GM18907 (cell line): ENCODE measurements around the gene GPR107.

ENCODE experiments used
- ATAC-seq: cut with Tn5 transposase; IDR thresholded peaks from one replicate; pipeline ENCODE4 v1.9.1; 2021; ENCODE audit warnings: mild to moderate bottlenecking, moderate library complexity; ENCODE audit not compliant: unreplicated experiment

GPR107 gene

GRCh38 chr9:130027533-130028365, 26.0 kb upstream of the GPR107 start:
- ATAC-seq, result no peak

- ATAC-seq, result no peak
Observed at GRCh38 chr9:130028493-130029222, 25.0 kb upstream of the GPR107 start.

- no peak for ATAC-seq
Observed at GRCh38 chr9:130029223-130029973, 24.3 kb upstream of the GPR107 start.

GRCh38 chr9:130030651-130031127, 23.0 kb upstream of the GPR107 start:
- peak; percentile 6 for ATAC-seq

GRCh38 chr9:130034570-130034969, 19.1 kb upstream of the GPR107 start:
- no peak for ATAC-seq

- no peak for ATAC-seq
Observed at GRCh38 chr9:130036099-130036498, 17.6 kb upstream of the GPR107 start.

GRCh38 chr9:130039528-130040147, 14.1 kb upstream of the GPR107 start:
- peak; percentile 31 for ATAC-seq

GRCh38 chr9:130040984-130041647, 12.6 kb upstream of the GPR107 start:
- no peak for ATAC-seq

- no peak for ATAC-seq
Observed at GRCh38 chr9:130041648-130042405, 11.9 kb upstream of the GPR107 start.

- no peak for ATAC-seq
Observed at GRCh38 chr9:130042406-130042884, 11.3 kb upstream of the GPR107 start.

- peak; percentile 39 for ATAC-seq
Observed at GRCh38 chr9:130042885-130043653, 10.6 kb upstream of the GPR107 start, which contains the start of gene FNBP1. FNBP1 (minus strand) TSS chr9:130043189; CDS start chr9:130042975, 214 bp downstream.

- ATAC-seq, result no peak
Observed at GRCh38 chr9:130043654-130044623, 9.8 kb upstream of the GPR107 start.

- ATAC-seq, result no peak
Observed at GRCh38 chr9:130045725-130046450, 7.8 kb upstream of the GPR107 start.

- no peak for ATAC-seq
Observed at GRCh38 chr9:130049431-130050210, 4.1 kb upstream of the GPR107 start.

- no peak for ATAC-seq
Observed at GRCh38 chr9:130050462-130050861, 3.2 kb upstream of the GPR107 start.

- no peak for ATAC-seq
Observed at GRCh38 chr9:130051855-130052254, 1.9 kb upstream of the GPR107 start.
